ENCODE measurements around the gene UMAD1. TPM values are rescaled to one million over a fixed set of nuclear protein-coding genes. Genes with fewer than 3 reads are reported as not detected.

Gene UMAD1
- total and polyA plus RNA-seq, 2 of the 4 experiments (the other 2 are of a cell fraction), result 5.2 to 8.4 TPM

DNA sequence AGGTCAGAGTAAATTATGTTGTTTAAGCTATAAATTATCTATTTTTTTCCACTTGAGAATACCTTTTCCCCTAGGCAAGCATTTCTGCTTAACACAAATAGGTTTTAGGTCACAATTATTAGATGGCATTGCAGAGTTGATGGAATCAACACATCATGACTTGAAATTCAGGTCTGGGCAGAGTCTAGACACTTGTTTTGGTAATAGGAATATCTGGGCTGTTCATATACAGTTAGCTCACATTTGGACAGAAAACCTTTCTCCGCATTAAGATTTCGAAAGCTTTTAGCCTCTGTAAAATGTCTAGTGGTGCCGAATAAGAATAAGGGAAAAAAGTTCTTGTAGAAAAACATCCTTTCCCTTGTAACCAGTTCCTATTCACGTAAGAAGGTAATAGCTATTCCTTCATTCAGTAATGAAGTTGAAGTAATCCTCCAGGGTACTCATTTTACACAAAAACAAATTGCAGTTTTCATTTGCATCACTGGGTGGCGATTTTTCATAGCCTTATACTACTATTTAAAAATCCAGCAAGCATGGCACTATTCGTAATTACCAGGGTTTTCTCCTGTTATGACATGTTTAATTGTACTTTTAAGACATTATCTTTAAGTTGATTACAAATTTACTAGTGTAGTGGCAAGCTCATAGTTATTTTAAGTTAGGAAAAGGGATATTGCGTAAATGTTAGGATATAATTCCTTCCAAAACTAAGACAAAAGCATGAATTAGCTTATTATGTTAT lies 40.8 kb downstream of the UMAD1 start:
- Histone ChIP-seq H3K9me3 (ENCODE audit: control insufficient read depth, insufficient read depth, low read length) (no peaks in the 10 kb centered on the region), H4K8ac (ENCODE audit: low read depth in 2 of 2, low read length in 2 of 2) (no peak overlapping the region), H3K23ac (ENCODE audit: low read depth, low read length) (no peak overlapping the region), H3K27ac (ENCODE audit: insufficient read depth, low read length) (no peak overlapping the region), H3K4ac (ENCODE audit: low read depth, low read length) (no peak overlapping the region), H4K91ac (ENCODE audit: insufficient read depth, low read depth, low read length) (no peak overlapping the region), H3K18ac (ENCODE audit: low read depth, low read length) (no peak overlapping the region), H2BK120ac (ENCODE audit: low read depth, low read length) (no peak overlapping the region), H2BK5ac (ENCODE audit: low read depth, low read length, poor library complexity, severe bottlenecking) (no peak overlapping the region), H3K36me3 (ENCODE audit: control insufficient read depth, insufficient read depth, low read length) (no peaks in the 10 kb centered on the region), H2AFZ (replicated peaks; ENCODE audit: low read length, poor library complexity) (no peak overlapping the region), H3K4me3 (ENCODE audit: insufficient read depth, low read depth, low read length) (no peak overlapping the region), H4K20me1 (ENCODE audit: insufficient read depth, low read length) (no peaks in the 10 kb centered on the region), H2AK5ac (ENCODE audit: low read depth, low read length) (no peak overlapping the region), H3K79me1 (ENCODE audit: low read depth in 1 of 2, low read length in 2 of 2) (0 out of 4 replicates have a peak, but pooled peaks cover 0 to 2% of the 10 kb centered on the region in 2 experiments), H2AK9ac (replicated peaks; ENCODE audit: low read depth, low read length, poor library complexity) (no peak overlapping the region), H2BK20ac (ENCODE audit: low read depth, low read length) (no peak overlapping the region), H3K4me2 (ENCODE audit: low read depth, low read length) (no peak overlapping the region), H3K9ac (ENCODE audit: low read depth, low read length) (no peak overlapping the region), H3K56ac (ENCODE audit: extremely low read depth, insufficient read depth, low read length) (no peak overlapping the region), H3K14ac (replicated peaks; ENCODE audit: low read depth, low read length) (no peak overlapping the region), H3K4me1 (ENCODE audit: control insufficient read depth, insufficient read depth, low read length) (no peaks in the 10 kb centered on the region), H4K5ac (ENCODE audit: low read depth, low read length) (no peak overlapping the region), H3K9me1 (ENCODE audit: insufficient read depth, low read length) (no peaks in the 10 kb centered on the region), H3K27me3 (ENCODE audit: control insufficient read depth, insufficient read depth, low read length) (no peaks in the 10 kb centered on the region), H2BK15ac (ENCODE audit: low read depth, low read length) (no peak overlapping the region)
- CTCF ChIA-PET, result interaction anchor here (0.7 to 1.8 kb wide), 22 partner anchors 9 to 533 kb away, joined by 3 to 12 read pairs (median 4); no protein-coding TSS in a partner anchor
- ATAC-seq (ENCODE audit: low read depth) (peak; percentile 89), DNase-seq (peak; percentile 61)
- BruUV-seq (replicated peaks), result no TSS peak
- dilution Hi-C loops (cut with HindIII; ENCODE audit: low sequenced_read_pairs, unreplicated experiment) (no loop called here), intact Hi-C loops (cut with micrococcal nuclease) (loop anchor here (1.0 to 5.0 kb wide), 5 partner anchors 81 to 616 kb away; no protein-coding TSS in a partner anchor), in situ Hi-C loops (cut with MboI; ENCODE audit: low sequenced_read_pairs) (loop anchor here (10.0 kb wide), 1 partner anchor 293 kb away; no protein-coding TSS in a partner anchor)
- POLR2A ChIA-PET (ENCODE audit: unreplicated experiment), result no interaction called here
- no CpG with 5 or more reads among the region's 7 CpGs for WGBS, 2 experiments (ENCODE audit: extremely low coverage in 2 of 2, insufficient read length in 1 of 2)
- TF ChIP-seq BHLHE40 (IDR thresholded peaks at IDR 0.05; ENCODE audit: low read depth, low read length), result no peak
- TF ChIP-seq CEBPB (IDR thresholded peaks at IDR 0.05; ENCODE audit: low read depth, low read length), result 0 out of 2 replicates have a peak, but pooled peaks have one; percentile 32
- TF ChIP-seq MXI1 (IDR thresholded peaks at IDR 0.05; ENCODE audit: borderline replicate concordance, low read depth, low read length), result no peak
- no peak for TF ChIP-seq ELK1 (IDR thresholded peaks at IDR 0.05; ENCODE audit: borderline replicate concordance, low read depth, low read length)
- TF ChIP-seq CHD1 (IDR thresholded peaks at IDR 0.05; ENCODE audit: low read depth, low read length), result no peak
- peak; percentile 91 for TF ChIP-seq SMC3 (IDR thresholded peaks at IDR 0.05; ENCODE audit: low read depth, low read length)
- TF ChIP-seq, protein P1, sequence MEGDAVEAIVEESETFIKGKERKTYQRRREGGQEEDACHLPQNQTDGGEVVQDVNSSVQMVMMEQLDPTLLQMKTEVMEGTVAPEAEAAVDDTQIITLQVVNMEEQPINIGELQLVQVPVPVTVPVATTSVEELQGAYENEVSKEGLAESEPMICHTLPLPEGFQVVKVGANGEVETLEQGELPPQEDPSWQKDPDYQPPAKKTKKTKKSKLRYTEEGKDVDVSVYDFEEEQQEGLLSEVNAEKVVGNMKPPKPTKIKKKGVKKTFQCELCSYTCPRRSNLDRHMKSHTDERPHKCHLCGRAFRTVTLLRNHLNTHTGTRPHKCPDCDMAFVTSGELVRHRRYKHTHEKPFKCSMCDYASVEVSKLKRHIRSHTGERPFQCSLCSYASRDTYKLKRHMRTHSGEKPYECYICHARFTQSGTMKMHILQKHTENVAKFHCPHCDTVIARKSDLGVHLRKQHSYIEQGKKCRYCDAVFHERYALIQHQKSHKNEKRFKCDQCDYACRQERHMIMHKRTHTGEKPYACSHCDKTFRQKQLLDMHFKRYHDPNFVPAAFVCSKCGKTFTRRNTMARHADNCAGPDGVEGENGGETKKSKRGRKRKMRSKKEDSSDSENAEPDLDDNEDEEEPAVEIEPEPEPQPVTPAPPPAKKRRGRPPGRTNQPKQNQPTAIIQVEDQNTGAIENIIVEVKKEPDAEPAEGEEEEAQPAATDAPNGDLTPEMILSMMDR (conservative IDR thresholded peaks at IDR 0.05; ENCODE audit: low read depth, low read length), result peak; percentile 76
- TF ChIP-seq USF2 (IDR thresholded peaks at IDR 0.05; ENCODE audit: low read depth, low read length), result no peak
- TF ChIP-seq NFE2L2 (IDR thresholded peaks at IDR 0.05; ENCODE audit: low read depth, low read length), result no peak
- peak; percentile 78 for TF ChIP-seq RAD21 (IDR thresholded peaks at IDR 0.05; ENCODE audit: low read length)
- no peak for TF ChIP-seq MAZ (IDR thresholded peaks at IDR 0.05; ENCODE audit: borderline replicate concordance, low read depth, low read length)
- TF ChIP-seq FOS (IDR thresholded peaks at IDR 0.05; ENCODE audit: low read depth, low read length), result no peak
- TF ChIP-seq POLR2A (IDR thresholded peaks at IDR 0.05; ENCODE audit: low read depth, low read length), result no peak
- TF ChIP-seq RFX5 (IDR thresholded peaks at IDR 0.05; ENCODE audit: low read depth, low read length), result no peak
- peak; percentile 63 for TF ChIP-seq MAFK (IDR thresholded peaks at IDR 0.05; ENCODE audit: low read depth, low read length)
